ENCODE results near the gene DOLPP1.

Gene DOLPP1

DNA sequence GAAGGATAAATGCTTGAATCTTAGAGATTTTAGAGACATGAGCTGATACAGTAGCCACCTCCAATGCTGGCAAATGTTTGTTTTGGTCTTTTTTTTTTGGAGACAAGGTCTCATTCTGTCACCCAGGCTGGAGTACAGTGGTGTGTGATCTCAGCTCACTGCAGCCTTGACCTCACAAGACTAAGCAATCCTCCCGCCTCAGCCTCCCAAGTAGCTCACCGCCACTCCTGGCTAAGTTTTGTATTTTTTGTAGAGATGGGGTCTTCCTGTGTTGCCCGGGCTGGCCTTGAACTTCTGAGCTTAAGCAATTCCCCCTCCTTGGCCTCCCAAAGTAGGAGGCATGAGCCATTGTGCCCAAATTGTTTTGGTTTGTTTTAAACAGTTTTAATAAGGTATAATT, 6.8 kb upstream of the DOLPP1 start:
- H3K27ac ChIP-seq, result no peak overlapping the region
- no peak for TF ChIP-seq ZFX (IDR thresholded peaks at IDR 0.05; ENCODE audit: borderline replicate concordance)
- TF ChIP-seq, protein P1, sequence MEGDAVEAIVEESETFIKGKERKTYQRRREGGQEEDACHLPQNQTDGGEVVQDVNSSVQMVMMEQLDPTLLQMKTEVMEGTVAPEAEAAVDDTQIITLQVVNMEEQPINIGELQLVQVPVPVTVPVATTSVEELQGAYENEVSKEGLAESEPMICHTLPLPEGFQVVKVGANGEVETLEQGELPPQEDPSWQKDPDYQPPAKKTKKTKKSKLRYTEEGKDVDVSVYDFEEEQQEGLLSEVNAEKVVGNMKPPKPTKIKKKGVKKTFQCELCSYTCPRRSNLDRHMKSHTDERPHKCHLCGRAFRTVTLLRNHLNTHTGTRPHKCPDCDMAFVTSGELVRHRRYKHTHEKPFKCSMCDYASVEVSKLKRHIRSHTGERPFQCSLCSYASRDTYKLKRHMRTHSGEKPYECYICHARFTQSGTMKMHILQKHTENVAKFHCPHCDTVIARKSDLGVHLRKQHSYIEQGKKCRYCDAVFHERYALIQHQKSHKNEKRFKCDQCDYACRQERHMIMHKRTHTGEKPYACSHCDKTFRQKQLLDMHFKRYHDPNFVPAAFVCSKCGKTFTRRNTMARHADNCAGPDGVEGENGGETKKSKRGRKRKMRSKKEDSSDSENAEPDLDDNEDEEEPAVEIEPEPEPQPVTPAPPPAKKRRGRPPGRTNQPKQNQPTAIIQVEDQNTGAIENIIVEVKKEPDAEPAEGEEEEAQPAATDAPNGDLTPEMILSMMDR (IDR thresholded peaks at IDR 0.05), result no peak

DNA sequence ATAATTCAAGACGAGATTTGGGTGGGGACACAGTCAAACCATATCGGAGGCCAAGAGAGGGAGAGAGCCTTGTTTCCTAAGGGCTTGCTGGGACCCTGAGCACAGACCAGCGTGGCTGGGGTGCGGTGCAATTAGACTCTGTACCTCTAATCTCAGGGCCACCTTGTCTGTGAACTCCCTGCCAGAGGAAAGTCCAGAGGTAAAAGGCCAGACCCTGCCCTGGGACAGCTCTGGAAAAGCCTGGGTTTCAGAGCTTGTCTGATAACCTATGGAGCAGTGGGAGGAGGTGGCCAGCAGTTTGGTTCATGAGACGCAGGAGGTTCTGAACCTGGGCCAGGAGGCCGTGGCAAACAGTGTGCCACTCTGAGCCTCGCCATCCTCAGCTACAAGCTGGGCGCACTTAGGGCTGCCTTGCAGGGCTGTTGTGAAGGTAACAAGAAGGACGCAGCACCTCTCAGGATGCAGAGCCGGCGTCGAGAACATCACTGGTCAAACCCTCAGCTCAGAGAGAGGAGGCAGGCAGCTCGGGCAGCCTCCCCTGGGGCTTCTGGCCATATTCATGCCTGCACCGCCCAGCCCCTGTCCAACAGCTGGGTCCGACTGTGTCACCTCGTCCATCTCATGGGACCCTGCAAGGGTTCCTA, 4.8 kb upstream of the DOLPP1 start:
- TF ChIP-seq, protein P1 (IDR thresholded peaks at IDR 0.05), result no peak
- TF ChIP-seq ZFX (IDR thresholded peaks at IDR 0.05; ENCODE audit: borderline replicate concordance), result no peak
- H3K27ac ChIP-seq, result no peak overlapping the region

- no peak overlapping the region for H3K27ac ChIP-seq
- no peak for TF ChIP-seq ZFX (IDR thresholded peaks at IDR 0.05; ENCODE audit: borderline replicate concordance)
- TF ChIP-seq, protein P1 (IDR thresholded peaks at IDR 0.05), result no peak
Measured at GRCh38 chr9:129076640-129077037, 4.3 kb upstream of the DOLPP1 start.

DNA sequence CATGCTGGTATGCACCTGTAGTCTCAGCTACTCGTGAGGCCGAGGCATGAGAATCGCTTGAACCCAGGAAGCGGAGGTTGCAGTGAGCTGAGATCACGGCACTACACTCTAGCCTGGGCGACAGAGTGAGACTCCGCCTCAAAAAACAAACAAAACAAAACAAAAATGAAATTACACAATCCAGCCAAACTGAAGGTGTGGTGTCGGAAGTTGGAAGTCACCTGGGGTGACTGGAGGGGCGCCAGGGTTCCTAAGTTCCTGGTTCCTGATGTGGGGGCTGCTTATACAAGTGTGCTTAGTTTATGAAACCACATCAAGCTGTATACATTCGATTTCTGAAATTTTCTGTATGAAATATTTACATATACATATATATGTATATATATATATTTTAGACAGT, 3.7 kb upstream of the DOLPP1 start:
- H3K27ac ChIP-seq, result no peak overlapping the region
- TF ChIP-seq, protein P1 (IDR thresholded peaks at IDR 0.05), result no peak
- no peak for TF ChIP-seq ZFX (IDR thresholded peaks at IDR 0.05; ENCODE audit: borderline replicate concordance)

DNA sequence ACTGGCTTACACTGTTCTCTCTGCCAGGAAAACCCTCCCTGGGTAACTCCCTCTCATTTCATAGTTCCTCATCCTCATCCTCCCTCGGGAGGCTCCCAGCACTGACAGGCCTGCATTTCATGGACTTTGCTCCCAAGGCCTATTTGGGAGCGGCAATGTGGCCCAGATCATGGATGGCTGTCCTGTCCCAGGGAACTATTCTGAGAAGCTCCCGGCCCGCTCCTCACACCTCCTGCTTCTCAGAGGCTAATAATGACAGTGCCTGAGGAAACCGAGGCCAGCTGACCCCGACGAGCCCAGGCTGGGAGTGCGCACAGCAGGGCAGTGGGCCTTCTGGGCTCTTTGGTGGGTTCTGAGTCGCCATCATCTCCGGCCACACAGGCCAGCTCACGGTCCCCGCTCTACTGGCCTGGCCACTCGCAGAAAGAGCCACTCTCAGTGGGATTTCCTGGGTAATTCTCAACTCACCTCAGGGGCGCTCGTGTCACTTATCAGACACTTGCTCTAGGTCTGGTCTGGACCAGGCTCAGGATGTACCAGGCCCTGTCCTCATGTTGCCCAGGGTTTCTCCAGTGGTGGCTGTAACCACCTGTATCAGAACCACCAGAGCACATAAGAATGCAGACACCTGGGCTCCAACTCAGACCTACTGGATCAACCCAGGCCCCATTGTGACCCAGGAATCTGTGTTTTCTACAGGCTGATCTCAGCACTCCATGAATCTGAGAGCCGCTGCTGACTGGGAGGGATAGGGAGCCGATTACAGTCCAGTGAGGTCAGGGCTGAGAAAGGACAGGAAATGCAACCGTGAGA, 2.0 kb upstream of the DOLPP1 start:
- TF ChIP-seq, protein P1 (IDR thresholded peaks at IDR 0.05), result no peak
- TF ChIP-seq ZFX (IDR thresholded peaks at IDR 0.05; ENCODE audit: borderline replicate concordance), result no peak
- no peak overlapping the region; the same call in 1 of the 2 replicates for H3K27ac ChIP-seq

GRCh38 chr9:129079829-129080228, 1.1 kb upstream of the DOLPP1 start:
- H3K27ac ChIP-seq, result peak overlapping the region; percentile 38
- TF ChIP-seq, protein P1 (IDR thresholded peaks at IDR 0.05), result no peak
- no peak for TF ChIP-seq ZFX (IDR thresholded peaks at IDR 0.05; ENCODE audit: borderline replicate concordance)

DNA sequence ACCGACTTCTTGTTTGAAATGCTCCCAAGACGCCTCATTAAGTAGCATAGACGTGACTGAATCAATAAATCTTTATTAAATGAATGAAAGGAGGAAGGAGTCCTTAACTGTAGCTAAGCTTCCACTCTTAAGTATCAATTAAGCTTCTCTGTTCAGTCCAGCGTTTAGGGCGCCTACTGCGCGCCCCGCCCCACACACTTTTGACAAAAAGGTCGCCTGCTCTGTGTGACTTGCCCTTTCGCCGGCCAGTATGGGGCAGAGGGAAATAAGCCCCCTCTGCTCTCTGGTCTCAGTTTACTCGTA, 662 bp upstream of the DOLPP1 start:
- H3K27ac ChIP-seq, result peak overlapping the region; percentile 38
- TF ChIP-seq, protein P1 (IDR thresholded peaks at IDR 0.05), result no peak
- TF ChIP-seq ZFX (IDR thresholded peaks at IDR 0.05; ENCODE audit: borderline replicate concordance), result no peak
